GM12801 (cell line): ENCODE measurements around the gene IL17REL.

Experiments
- TF ChIP-seq, protein P1 (sequence below): IDR thresholded peaks from one replicate; pipeline ENCODE4 v1.5.1; 2011; ENCODE audit warnings: control low read depth; ENCODE audit not compliant: insufficient read length; ENCODE audit errors: extremely low read depth

The IL17REL gene

DNA sequence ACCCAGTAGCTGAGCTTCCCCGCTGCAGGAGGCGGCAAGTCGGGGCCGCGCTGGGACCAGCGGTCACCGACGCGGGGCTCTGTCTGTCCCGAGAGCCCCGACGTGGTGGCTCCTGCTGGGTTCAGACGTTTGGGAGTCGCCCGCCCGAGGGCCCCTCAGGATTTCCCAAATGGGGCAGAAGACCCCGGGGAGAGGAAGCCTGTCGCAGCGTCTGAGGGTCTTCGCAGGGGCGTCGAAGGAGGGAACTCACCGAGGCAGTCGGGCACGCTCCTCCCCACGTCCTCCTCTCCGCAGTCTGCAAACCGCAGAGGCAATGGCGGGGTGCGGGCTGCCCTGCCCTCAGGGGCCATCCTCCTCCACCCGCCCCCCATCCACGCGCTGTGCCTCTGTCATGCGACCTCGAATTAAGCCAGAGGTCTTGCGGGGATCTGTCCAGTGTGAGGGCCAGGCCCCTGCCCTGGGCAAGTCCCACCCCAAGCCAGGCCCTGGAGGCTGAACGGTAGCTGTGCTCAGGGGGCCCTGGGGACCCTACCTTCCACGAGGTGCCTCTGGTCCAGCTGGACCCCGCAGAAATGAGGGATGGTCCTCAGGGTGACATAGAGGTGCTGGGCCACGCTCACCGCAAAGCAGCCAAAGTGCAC, 12.5 kb downstream of the IL17REL start:
- TF ChIP-seq, protein P1, sequence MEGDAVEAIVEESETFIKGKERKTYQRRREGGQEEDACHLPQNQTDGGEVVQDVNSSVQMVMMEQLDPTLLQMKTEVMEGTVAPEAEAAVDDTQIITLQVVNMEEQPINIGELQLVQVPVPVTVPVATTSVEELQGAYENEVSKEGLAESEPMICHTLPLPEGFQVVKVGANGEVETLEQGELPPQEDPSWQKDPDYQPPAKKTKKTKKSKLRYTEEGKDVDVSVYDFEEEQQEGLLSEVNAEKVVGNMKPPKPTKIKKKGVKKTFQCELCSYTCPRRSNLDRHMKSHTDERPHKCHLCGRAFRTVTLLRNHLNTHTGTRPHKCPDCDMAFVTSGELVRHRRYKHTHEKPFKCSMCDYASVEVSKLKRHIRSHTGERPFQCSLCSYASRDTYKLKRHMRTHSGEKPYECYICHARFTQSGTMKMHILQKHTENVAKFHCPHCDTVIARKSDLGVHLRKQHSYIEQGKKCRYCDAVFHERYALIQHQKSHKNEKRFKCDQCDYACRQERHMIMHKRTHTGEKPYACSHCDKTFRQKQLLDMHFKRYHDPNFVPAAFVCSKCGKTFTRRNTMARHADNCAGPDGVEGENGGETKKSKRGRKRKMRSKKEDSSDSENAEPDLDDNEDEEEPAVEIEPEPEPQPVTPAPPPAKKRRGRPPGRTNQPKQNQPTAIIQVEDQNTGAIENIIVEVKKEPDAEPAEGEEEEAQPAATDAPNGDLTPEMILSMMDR = no peak

DNA sequence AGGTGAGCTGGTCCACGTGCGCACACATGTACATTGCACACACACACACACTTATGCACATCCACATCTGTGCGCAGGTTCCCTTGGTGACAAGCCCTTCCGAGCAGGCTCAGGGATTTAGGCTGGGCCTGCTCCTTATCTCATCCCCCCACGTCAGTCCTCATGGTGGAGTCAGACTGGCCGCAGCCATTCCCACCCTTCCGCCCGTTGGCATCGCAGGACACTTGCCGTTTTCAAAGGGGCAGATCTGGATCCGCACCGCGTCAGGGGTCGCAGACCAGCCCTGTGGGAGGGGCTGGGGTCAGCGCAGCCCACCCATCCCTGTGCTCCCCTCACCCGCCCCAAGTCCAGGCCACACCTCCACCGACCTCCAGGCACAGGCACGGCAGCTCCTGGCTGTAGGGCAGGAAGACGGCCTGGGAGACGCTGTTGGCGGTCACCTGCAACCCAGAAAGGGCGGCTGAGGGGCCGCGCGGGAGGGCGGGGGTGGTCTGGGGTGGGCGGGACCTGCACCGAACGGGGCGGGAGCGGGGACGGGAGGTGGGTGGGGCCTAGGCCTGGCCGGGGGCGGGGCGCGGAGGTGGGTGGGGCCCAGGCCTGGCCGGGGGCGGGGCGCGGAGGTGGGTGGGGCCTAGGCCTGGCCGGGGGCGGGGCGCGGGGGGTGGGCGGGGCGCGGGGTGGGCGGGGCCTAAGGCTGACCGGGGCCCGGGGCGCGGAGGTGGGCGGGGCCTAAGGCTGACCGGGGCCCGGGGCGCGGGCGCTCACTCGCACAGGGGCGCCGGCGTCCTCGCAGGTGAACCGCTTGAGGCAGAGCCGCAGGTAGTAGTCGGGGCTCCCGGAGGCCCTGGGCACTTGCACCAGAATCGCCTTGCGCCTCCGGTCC, 13.3 kb downstream of the IL17REL start:
- TF ChIP-seq, protein P1 = no peak

DNA sequence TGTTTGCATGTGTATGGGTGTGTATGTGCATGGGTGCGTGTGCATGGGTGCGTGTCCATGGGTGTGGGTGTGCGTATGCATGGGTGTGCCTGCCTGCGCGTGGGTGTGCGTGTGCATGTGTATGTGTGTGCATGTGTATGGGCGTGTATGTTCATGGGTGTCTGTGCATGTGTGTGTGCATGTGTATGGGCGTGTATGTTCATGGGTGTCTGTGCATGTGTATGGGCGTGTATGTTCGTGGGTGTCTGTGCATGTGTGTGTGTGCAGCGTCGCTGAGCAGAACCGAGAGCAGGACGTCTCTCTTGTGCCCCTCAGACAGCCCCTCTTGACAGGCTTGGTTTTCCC, 13.9 kb downstream of the IL17REL start:
- TF ChIP-seq, protein P1 = no peak

DNA sequence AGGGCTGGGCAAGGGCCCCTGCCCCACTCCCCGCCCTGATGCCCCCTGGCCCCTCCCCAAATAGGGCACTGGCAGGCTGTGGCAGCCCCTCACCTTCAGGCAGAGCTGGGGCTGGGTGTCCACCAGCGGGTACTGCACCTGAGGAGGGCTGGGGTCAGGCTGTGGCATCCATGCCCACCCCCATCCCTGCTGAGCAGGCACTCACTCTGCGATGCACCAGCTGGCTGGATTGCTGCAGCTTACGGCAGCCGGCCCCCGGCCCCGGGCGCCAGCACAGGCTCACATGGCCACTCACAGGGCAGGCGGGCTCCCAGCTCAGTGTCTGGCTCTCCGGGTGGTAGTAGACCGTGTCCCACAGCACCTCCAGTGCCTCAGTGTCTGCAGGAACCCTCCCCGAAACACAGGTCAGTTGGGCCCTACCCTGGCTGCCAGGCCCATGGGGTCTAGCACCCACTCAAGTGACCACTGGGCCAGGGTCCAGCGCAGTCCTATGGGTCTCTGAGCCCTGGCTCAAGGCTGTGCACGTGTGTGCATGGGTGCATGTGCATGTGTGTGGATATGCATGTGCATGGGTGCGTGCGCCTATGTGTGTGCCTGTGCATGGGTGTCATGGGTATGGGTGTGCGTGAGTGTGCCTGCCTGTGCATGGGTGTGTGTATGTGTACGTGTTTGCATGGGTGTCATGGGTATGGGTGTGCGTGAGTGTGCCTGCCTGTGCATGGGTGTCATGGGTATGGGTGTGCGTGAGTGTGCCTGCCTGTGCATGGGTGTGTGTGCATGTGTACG, 14.4 kb downstream of the IL17REL start:
- TF ChIP-seq, protein P1 = no peak

DNA sequence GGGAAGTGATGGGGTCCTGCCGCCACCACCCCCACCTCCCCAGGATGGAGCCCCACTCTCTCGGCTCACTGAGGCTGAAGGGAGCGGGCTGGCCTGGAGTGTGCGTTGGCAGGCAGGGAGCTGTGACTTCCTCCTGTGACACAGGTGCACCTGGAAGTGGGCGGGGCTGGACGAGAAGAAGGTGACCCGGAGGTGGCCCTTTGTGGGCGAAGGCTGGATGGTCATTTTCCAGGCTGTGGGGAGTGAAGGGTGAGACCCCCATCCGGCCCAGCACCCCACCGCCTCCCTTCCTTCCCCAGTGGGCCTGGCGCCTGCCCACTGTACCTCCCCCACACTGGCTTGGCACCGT, 15.3 kb downstream of the IL17REL start:
- TF ChIP-seq, protein P1 = no peak

DNA sequence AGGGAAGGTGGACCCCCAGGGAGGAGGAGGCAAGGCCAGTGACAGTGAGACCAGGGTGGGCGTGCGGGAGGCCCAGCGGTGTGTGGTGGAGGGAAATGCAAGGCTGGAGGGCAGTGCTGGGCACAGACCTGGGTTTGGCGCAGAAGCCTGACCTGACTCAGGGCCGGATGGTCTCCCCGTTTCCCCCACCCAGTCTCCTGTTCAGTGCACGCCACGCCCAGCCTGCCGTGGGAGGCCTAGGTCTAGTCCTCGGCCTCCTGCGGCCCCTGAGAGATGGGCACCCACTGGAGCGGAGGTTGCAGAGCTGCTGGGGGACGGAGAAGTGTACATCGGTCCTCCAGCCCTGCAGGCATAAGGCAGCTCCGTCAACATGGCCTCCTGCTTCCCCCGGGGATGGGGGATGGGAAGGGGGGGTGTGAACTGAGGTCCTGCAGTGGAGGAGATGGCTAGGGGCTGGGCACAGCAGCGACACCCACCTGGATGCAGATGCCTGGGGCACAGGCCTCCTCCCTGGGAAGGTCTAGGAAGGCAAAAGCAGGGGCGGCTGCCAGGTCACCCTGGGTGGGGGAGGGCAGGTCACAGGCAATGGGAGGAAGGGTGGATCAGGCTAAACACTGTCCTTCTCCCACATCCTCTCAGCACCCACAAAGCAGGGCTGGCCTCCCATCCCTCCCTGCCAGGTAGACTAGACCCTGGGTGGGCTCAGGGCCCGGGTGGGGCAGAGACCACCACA, 15.9 kb downstream of the IL17REL start:
- TF ChIP-seq, protein P1 = no peak

DNA sequence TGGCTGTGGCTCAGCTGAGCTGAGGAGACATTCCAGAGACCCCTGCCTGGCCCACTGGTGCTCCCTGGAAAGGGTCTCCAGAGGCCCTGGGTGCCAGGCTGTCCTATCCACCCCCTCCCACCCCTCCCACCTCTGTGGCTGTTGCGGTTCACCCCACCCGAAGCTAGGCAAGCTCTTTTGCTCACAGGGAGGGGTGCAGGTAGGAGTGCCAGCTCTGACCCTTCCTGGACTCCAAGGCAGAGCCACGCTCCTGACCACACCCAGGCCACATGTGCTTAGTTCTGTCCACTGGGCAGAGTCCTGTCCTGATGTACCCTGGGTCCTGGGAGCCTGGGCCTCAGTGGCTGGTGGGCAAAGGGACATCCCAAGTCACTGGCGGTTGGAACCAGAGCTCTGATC, 16.4 kb downstream of the IL17REL start:
- TF ChIP-seq, protein P1 = no peak
